ENCODE data around the gene POLDIP3. TPM values are rescaled to one million over a fixed set of nuclear protein-coding genes. Genes with fewer than 3 reads are reported as not detected.

Gene POLDIP3
- total RNA-seq, 4 donors from 2014 or later = 25.0 to 44.9 (median 30.7) TPM

DNA sequence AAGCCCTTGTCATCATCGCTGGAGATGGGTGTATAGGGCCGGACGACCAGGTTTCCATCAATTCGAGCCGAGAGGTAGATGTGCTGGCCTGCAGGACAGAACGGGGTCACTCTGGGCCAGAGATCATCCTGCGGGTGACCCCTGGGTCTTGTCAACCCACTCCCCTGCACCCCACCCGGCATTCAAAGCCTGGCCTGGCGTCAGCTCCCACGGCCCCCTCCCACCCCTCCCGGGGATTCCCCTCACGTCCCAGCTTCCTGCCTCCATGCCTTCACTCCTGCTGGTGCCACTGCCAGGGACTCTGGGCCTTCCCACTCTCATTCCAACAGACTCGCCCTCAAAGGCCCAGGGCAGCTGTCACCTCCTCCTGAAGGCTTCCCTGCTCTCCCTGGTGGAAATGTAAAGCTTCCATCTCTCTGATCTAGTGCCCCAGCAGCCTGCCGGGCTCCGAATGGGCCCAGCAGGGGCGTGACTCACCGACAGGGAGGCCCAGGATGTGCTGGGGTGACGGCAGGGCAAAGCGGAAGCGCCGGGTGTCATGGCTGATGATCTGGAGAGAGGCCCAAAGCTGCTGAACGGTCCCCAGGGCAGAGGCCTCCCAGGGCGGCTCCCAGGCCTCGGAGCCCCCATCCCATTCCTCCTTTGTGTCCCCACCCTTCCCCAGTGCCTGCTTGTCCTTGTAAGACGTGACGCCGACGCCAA lies 16.4 kb upstream of the POLDIP3 start:
- no peak for ATAC-seq (ENCODE audit: low FRiP score)
- DNase-seq (ENCODE audit: low spot score) = no peak
- TF ChIP-seq, protein P1, sequence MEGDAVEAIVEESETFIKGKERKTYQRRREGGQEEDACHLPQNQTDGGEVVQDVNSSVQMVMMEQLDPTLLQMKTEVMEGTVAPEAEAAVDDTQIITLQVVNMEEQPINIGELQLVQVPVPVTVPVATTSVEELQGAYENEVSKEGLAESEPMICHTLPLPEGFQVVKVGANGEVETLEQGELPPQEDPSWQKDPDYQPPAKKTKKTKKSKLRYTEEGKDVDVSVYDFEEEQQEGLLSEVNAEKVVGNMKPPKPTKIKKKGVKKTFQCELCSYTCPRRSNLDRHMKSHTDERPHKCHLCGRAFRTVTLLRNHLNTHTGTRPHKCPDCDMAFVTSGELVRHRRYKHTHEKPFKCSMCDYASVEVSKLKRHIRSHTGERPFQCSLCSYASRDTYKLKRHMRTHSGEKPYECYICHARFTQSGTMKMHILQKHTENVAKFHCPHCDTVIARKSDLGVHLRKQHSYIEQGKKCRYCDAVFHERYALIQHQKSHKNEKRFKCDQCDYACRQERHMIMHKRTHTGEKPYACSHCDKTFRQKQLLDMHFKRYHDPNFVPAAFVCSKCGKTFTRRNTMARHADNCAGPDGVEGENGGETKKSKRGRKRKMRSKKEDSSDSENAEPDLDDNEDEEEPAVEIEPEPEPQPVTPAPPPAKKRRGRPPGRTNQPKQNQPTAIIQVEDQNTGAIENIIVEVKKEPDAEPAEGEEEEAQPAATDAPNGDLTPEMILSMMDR (IDR thresholded peaks at IDR 0.05) = no peak

DNA sequence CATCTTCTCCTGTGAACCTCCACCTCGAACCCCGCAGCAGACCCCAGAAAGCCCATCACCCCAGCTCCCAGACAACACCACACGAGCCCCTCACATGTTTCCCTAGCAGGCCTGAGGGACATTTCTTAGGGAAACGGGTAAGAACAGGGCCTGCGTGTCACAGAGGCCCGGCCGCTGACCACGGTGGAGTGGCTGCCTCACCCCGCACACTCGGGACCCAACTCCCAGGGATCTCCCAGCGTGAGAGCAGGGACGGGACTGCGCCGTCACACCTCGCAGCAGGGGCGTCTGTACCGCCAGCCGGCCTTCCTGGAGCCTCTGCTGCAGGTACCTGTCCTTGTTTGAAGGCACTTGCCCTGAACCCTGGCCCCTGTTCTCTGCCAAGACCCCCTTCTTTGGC lies 15.5 kb upstream of the POLDIP3 start:
- ATAC-seq (ENCODE audit: low FRiP score) (no peak), DNase-seq (ENCODE audit: low spot score) (no peak)
- TF ChIP-seq, protein P1 (IDR thresholded peaks at IDR 0.05) = no peak

DNA sequence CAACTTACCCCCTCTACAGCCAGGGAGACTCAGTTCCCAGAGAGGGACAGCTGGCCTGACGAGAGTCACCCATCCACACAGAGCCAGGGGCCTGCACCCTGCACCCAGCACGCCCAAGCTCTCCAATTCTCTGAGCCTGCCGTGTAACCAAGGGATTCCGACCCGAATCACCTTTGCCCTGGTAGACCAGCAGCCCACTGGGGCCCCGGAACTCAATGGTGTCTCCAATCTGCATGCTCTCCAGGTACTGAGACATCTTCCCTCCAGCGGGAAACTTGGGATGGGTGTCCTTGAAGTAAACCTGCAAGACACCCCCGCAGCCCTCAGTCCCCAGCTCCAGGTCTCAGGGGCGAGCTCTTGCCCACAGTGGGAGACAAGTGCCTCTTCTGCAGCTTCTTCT lies 13.3 kb upstream of the POLDIP3 start:
- TF ChIP-seq, protein P1 (IDR thresholded peaks at IDR 0.05) = no peak
- no peak for ATAC-seq (ENCODE audit: low FRiP score)
- DNase-seq (ENCODE audit: low spot score) = no peak

DNA sequence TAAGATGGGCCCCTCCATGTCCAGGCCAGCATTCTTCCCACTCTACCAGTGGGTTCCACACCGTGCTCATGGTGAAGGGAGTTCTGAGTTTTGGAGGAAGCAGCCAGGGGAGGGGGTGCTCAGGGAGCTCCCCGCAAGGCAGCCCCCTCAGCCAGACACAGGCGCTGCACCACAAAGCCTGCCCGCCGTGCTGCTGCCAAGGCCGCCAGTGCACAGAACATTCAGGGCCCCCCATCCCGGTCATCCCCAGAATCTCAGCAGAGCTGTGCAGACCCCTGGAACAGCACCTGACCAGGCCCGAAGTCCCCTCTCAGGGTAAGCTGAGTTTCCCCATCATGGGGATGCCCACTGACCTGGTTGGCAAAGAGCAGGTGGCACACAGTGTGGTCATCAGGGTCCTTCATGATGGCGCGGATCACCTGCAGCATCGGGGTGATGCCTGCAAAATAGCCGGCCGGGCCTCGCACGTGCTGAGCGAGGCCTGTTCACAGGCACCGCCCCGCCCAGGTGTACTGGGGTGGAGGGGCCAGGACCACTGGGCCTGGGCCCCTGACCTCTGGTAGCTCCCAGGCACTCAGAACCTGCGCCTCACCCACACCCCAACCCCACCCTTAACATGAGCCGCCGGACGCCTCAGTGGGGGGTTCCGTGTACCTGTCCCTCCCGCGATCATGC lies 12.4 kb upstream of the POLDIP3 start:
- ATAC-seq (ENCODE audit: low FRiP score) = no peak
- DNase-seq (ENCODE audit: low spot score) = no peak
- TF ChIP-seq, protein P1 (IDR thresholded peaks at IDR 0.05) = no peak

DNA sequence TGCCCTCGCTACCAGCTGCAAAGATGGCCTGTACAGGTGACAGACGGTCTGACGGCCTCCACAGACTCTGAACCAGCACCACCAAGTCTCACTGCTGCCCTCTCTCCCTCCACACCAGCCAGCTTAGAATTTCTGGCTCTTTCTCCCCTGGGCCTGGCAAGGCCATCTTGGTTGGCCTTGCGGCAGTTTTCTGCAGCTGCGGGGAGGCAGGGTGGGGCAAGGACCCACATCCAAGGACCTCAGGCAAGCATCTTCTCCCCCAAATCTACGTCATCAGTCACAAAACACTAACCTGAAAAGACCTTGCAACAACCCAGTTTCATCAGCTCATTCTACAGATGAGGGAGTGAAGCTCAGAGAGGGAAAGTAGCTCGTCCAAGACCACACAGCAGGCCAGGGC lies 11.7 kb upstream of the POLDIP3 start:
- TF ChIP-seq, protein P1 (IDR thresholded peaks at IDR 0.05) = no peak

DNA sequence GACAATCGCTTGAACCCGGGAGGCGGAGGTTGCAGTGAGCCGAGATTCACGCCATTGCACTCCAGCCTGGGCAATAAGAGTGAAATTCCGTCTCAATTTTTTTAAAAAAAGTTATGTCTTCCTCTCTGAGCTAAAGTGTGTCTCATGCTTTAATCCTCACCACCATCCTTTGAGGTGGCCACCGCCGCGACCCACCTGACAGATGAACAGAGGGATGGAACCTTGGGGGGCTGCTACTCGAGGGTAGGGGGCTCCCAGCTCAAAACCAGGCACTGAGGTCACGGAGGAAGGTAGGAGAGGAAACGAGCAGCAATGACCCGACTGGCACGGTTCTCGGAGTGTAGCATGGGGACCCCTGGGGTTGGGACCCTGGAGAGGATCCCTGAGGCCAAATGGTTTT lies 10.7 kb upstream of the POLDIP3 start:
- no peak for ATAC-seq (ENCODE audit: low FRiP score)
- no peak for DNase-seq (ENCODE audit: low spot score)
- TF ChIP-seq, protein P1 (IDR thresholded peaks at IDR 0.05) = no peak

More for the DNA sequence above, 11.7 kb upstream of the POLDIP3 start:
- no peak for DNase-seq (ENCODE audit: low spot score)
- ATAC-seq (ENCODE audit: low FRiP score) = no peak
